Upper lobe of left lung (tissue), 4 donors: Measurements from ENCODE around the gene OR13H1.

Experiments
- POLR2A ChIP-seq, 4 donors: fragments of 450-650 bp; IDR thresholded peaks; one replicate each; pipeline ENCODE4 v1.5.1; 2016 to 2017; ENCODE audit warnings: antibody characterized with exemption in 4 of 4, mild to moderate bottlenecking in 2 of 4
- TF ChIP-seq, protein P1 (sequence below), 6 experiments: fragments of 450-650 bp in 4 of 6; fragments of 200-600 bp in 2 of 6; sonication (generic) in 2 of 6; IDR thresholded peaks; one replicate each; pipeline ENCODE4 v1.5.1; 2016 to 2019; ENCODE audit warnings: antibody characterized with exemption in 6 of 6

- TF ChIP-seq, protein P1, sequence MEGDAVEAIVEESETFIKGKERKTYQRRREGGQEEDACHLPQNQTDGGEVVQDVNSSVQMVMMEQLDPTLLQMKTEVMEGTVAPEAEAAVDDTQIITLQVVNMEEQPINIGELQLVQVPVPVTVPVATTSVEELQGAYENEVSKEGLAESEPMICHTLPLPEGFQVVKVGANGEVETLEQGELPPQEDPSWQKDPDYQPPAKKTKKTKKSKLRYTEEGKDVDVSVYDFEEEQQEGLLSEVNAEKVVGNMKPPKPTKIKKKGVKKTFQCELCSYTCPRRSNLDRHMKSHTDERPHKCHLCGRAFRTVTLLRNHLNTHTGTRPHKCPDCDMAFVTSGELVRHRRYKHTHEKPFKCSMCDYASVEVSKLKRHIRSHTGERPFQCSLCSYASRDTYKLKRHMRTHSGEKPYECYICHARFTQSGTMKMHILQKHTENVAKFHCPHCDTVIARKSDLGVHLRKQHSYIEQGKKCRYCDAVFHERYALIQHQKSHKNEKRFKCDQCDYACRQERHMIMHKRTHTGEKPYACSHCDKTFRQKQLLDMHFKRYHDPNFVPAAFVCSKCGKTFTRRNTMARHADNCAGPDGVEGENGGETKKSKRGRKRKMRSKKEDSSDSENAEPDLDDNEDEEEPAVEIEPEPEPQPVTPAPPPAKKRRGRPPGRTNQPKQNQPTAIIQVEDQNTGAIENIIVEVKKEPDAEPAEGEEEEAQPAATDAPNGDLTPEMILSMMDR (IDR thresholded peaks at IDR 0.05): no peak
- TF ChIP-seq POLR2A (IDR thresholded peaks at IDR 0.05): no peak
Measured at GRCh38 chrX:131558562-131558961, 14.7 kb downstream of the OR13H1 start.
